GM12874 (cell line): ENCODE measurements around the gene P4HB.

Experiments
- TF ChIP-seq, protein P1 (sequence below): IDR thresholded peaks from 2 replicates; pipeline ENCODE4 v1.5.1; 2011; ENCODE audit warnings: low read depth, mild to moderate bottlenecking, control low read depth, low read length, moderate library complexity; ENCODE audit not compliant: insufficient read depth

Gene P4HB

DNA sequence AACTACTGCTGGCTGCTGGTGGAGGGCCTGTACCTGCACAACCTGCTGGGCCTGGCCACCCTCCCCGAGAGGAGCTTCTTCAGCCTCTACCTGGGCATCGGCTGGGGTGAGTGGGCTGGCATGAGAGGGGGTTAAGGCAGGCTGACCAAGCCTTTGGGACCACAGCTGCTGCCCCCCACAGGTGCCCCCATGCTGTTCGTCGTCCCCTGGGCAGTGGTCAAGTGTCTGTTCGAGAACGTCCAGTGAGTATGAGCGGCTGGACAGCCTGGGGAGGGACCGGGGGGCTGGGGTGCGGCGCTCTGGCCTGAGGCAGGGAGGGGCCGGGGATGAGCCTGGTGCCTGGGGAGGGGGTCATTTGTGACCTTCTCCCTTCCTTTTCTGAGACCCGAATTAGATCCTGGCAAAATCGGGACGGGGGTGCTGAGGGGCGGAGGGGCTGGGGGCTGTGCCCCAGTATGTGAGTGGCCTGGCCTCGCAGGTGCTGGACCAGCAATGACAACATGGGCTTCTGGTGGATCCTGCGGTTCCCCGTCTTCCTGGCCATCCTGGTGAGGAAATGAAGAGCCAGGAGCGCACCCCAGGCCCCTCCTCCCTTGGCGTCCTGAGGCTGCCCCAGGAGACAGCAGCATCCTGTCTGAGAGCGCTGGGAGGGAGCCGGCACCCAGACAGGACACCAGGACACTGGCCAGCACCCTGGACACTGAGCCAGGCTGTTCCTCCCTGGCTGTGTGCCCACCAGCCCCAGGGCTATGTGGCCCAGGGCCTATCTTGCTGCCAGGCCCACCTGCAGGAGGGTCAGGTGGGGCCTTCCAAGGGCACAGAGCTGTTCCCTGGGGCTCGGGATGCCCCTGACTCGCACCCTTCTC, 48.4 kb downstream of the P4HB start:
- TF ChIP-seq, protein P1, sequence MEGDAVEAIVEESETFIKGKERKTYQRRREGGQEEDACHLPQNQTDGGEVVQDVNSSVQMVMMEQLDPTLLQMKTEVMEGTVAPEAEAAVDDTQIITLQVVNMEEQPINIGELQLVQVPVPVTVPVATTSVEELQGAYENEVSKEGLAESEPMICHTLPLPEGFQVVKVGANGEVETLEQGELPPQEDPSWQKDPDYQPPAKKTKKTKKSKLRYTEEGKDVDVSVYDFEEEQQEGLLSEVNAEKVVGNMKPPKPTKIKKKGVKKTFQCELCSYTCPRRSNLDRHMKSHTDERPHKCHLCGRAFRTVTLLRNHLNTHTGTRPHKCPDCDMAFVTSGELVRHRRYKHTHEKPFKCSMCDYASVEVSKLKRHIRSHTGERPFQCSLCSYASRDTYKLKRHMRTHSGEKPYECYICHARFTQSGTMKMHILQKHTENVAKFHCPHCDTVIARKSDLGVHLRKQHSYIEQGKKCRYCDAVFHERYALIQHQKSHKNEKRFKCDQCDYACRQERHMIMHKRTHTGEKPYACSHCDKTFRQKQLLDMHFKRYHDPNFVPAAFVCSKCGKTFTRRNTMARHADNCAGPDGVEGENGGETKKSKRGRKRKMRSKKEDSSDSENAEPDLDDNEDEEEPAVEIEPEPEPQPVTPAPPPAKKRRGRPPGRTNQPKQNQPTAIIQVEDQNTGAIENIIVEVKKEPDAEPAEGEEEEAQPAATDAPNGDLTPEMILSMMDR = no peak

DNA sequence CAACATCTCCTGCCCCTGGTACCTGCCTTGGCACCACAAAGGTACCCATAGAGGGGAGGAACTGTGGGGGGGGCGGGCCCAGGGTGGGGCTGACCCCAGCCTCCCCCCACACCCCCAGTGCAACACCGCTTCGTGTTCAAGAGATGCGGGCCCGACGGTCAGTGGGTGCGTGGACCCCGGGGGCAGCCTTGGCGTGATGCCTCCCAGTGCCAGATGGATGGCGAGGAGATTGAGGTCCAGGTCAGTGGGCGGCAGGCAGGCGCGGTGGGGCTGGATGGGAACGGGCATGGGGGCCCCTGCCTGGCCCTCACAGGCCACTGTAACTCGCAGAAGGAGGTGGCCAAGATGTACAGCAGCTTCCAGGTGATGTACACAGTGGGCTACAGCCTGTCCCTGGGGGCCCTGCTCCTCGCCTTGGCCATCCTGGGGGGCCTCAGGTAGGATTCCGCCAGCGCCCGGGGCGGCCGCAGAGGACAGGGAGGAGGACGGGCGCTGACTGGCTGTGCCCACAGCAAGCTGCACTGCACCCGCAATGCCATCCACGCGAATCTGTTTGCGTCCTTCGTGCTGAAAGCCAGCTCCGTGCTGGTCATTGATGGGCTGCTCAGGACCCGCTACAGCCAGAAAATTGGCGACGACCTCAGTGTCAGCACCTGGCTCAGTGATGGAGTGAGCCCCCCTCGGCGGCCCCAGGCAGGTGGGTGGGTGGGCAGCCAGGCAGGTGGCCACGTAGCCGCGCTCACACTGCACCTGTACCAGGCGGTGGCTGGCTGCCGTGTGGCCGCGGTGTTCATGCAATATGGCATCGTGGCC, 49.2 kb downstream of the P4HB start:
- TF ChIP-seq, protein P1 = no peak

DNA sequence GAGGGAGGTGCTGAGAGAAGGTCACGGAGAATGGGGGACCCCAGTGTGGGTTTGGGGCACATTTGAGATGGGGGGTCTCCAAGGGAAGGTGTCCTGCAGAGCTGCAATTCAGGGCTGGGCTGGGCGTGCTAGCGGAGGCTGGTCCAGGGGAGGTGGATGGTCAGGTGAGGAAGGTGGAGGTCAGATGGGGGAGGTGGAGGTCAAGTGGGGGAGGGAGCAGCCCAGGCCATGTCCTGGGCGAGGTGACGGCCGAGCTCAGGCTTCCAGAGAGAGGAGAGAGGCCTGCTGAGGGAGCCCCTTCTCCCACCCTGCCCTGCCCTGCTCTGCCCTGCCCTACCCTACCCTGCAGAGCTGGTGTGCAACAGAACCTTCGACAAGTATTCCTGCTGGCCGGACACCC, 49.9 kb downstream of the P4HB start:
- TF ChIP-seq, protein P1 = no peak

DNA sequence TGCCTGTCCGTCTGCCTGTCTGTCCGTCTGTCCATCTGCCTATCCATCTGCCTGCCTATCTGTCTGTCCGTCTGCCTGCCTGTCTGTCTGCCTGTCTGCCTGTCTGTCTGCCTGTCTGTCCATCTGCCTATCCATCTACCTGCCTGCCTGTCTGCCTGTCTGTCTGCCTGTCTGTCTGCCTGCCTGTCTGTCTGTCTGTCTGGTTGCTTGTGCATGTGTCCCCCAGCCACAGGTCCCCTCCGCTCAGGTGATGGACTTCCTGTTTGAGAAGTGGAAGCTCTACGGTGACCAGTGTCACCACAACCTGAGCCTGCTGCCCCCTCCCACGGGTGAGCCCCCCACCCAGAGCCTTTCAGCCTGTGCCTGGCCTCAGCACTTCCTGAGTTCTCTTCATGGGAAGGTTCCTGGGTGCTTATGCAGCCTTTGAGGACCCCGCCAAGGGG, 50.8 kb downstream of the P4HB start:
- TF ChIP-seq, protein P1 = no peak

DNA sequence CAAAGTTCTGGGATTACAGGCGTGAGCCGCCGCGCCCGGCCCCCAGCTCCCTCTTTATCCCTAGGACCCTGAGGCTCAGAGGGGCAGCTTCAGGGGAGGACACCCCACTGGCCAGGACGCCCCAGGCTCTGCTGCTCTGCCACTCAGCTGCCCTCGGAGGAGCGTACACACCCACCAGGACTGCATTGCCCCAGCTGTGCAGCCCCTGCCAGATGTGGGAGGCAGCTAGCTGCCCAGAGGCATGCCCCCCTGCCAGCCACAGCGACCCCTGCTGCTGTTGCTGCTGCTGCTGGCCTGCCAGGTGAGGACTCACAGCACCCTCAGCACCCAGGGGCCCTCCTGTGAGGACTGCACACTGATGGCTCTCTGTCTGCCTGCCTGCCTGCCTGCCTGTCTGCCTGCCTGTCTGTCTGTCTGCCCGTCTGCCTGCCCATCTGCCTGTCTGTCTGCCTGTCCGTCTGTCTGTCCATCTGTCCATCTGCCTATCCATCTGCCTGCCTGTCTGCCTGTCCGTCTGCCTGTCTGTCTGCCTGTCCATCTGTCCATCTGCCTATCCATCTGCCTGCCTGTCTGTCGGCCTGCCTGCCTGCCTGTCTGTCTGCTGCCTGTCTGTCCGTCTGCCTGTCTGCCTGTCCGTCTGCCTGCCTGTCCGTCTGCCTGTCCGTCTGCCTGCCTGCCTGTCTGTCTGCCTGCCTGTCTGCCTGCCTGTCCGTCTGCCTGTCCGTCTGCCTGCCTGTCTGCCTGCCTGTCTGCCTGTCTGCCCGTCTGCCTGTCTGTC, 51.4 kb downstream of the P4HB start:
- TF ChIP-seq, protein P1 = peak; percentile 44

DNA sequence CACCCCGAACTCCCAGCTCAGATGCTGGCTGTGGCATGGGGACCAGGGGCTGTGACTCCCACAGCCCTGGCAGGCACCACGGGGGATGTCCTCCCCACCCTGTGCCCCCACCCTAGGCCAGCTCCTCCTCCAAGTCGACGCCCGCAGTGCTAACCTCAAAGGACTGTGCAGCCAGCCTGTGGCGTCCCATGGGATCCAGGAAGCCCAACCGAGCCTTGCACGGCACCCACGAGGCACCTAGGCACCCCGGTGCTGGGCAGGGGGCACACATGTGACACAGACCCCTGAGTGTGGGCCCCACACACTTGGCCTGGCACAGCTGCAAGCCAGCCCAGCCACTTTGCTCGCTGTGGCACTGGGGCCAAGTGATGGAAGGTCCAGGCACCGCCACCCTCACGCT, 52.5 kb downstream of the P4HB start:
- TF ChIP-seq, protein P1 = no peak
